ENCODE results near the gene UNC79. TPM values are rescaled to one million over a fixed set of nuclear protein-coding genes. Genes with fewer than 3 reads are reported as not detected.

Gene UNC79
- total RNA-seq, 1 donor = not detected

GRCh38 chr14:93643127-93643526, 212.4 kb downstream of the UNC79 start:
- peaks cover 4% of the 10 kb centered on the region for H3K27me3 ChIP-seq (ENCODE audit: insufficient read depth, low read length)
- no peaks in the 10 kb centered on the region for H3K9me3 ChIP-seq (ENCODE audit: low read depth, low read length)
- H3K4me1 ChIP-seq (ENCODE audit: insufficient read depth, low read length) = no peaks in the 10 kb centered on the region
- H3K4me3 ChIP-seq (ENCODE audit: low read length) = no peak overlapping the region

GRCh38 chr14:93643676-93644075, 212.9 kb downstream of the UNC79 start:
- no peak overlapping the region for H3K4me3 ChIP-seq (ENCODE audit: low read length)
- peaks cover 2% of the 10 kb centered on the region for H3K27me3 ChIP-seq (ENCODE audit: insufficient read depth, low read length)
- H3K9me3 ChIP-seq (ENCODE audit: low read depth, low read length) = no peaks in the 10 kb centered on the region

GRCh38 chr14:93645200-93645599, 214.5 kb downstream of the UNC79 start:
- Histone ChIP-seq H3K9me3 (ENCODE audit: low read depth, low read length) (no peaks in the 10 kb centered on the region), H3K27me3 (ENCODE audit: insufficient read depth, low read length) (peaks cover 3% of the 10 kb centered on the region), H3K4me3 (ENCODE audit: low read length) (no peak overlapping the region), H3K4me1 (ENCODE audit: insufficient read depth, low read length) (no peaks in the 10 kb centered on the region)

More at GRCh38 chr14:93643676-93644075, 212.9 kb downstream of the UNC79 start:
- no peaks in the 10 kb centered on the region for H3K4me1 ChIP-seq (ENCODE audit: insufficient read depth, low read length)

- Histone ChIP-seq H3K4me3 (ENCODE audit: low read length) (no peak overlapping the region), H3K4me1 (ENCODE audit: insufficient read depth, low read length) (no peaks in the 10 kb centered on the region), H3K27me3 (ENCODE audit: insufficient read depth, low read length) (peaks cover 12% of the 10 kb centered on the region), H3K9me3 (ENCODE audit: low read depth, low read length) (no peaks in the 10 kb centered on the region)
Measured at GRCh38 chr14:93648440-93649168, 217.9 kb downstream of the UNC79 start.

- Histone ChIP-seq H3K4me3 (ENCODE audit: low read length) (no peak overlapping the region), H3K4me1 (ENCODE audit: insufficient read depth, low read length) (no peaks in the 10 kb centered on the region), H3K27me3 (ENCODE audit: insufficient read depth, low read length) (peaks cover 33% of the 10 kb centered on the region), H3K9me3 (ENCODE audit: low read depth, low read length) (no peaks in the 10 kb centered on the region)
Measured at GRCh38 chr14:93654599-93654998, 223.9 kb downstream of the UNC79 start.

GRCh38 chr14:93655078-93655750, 224.5 kb downstream of the UNC79 start:
- H3K27me3 ChIP-seq (ENCODE audit: insufficient read depth, low read length) = peaks cover 30% of the 10 kb centered on the region
- H3K9me3 ChIP-seq (ENCODE audit: low read depth, low read length) = no peaks in the 10 kb centered on the region
- H3K4me1 ChIP-seq (ENCODE audit: insufficient read depth, low read length) = no peaks in the 10 kb centered on the region
- H3K4me3 ChIP-seq (ENCODE audit: low read length) = no peak overlapping the region

GRCh38 chr14:93657875-93658274, 227.1 kb downstream of the UNC79 start:
- Histone ChIP-seq H3K27me3 (ENCODE audit: insufficient read depth, low read length) (peaks cover 27% of the 10 kb centered on the region), H3K4me3 (ENCODE audit: low read length) (no peak overlapping the region), H3K9me3 (ENCODE audit: low read depth, low read length) (no peaks in the 10 kb centered on the region), H3K4me1 (ENCODE audit: insufficient read depth, low read length) (no peaks in the 10 kb centered on the region)

- no peaks in the 10 kb centered on the region for H3K4me1 ChIP-seq (ENCODE audit: insufficient read depth, low read length)
- no peak overlapping the region for H3K4me3 ChIP-seq (ENCODE audit: low read length)
- peaks cover 17% of the 10 kb centered on the region for H3K27me3 ChIP-seq (ENCODE audit: insufficient read depth, low read length)
- H3K9me3 ChIP-seq (ENCODE audit: low read depth, low read length) = peaks cover 26% of the 10 kb centered on the region
Measured at GRCh38 chr14:93663317-93663716, 232.6 kb downstream of the UNC79 start.

- Histone ChIP-seq H3K4me3 (ENCODE audit: low read length) (no peak overlapping the region), H3K4me1 (ENCODE audit: insufficient read depth, low read length) (no peaks in the 10 kb centered on the region), H3K27me3 (ENCODE audit: insufficient read depth, low read length) (peaks cover 12% of the 10 kb centered on the region), H3K9me3 (ENCODE audit: low read depth, low read length) (peaks cover 26% of the 10 kb centered on the region)
Measured at GRCh38 chr14:93665169-93665568, 234.4 kb downstream of the UNC79 start.

GRCh38 chr14:93669632-93670031, 238.9 kb downstream of the UNC79 start:
- Histone ChIP-seq H3K27me3 (ENCODE audit: insufficient read depth, low read length) (peaks cover 12% of the 10 kb centered on the region), H3K4me1 (ENCODE audit: insufficient read depth, low read length) (no peaks in the 10 kb centered on the region), H3K9me3 (ENCODE audit: low read depth, low read length) (peaks cover 22% of the 10 kb centered on the region), H3K4me3 (ENCODE audit: low read length) (no peak overlapping the region)

GRCh38 chr14:93674343-93674742, 243.6 kb downstream of the UNC79 start:
- H3K9me3 ChIP-seq (ENCODE audit: low read depth, low read length) = no peaks in the 10 kb centered on the region
- no peaks in the 10 kb centered on the region for H3K4me1 ChIP-seq (ENCODE audit: insufficient read depth, low read length)
- no peaks in the 10 kb centered on the region for H3K27me3 ChIP-seq (ENCODE audit: insufficient read depth, low read length)
- H3K4me3 ChIP-seq (ENCODE audit: low read length) = no peak overlapping the region

- H3K4me3 ChIP-seq (ENCODE audit: low read length) = no peak overlapping the region
- no peaks in the 10 kb centered on the region for H3K27me3 ChIP-seq (ENCODE audit: insufficient read depth, low read length)
- no peaks in the 10 kb centered on the region for H3K4me1 ChIP-seq (ENCODE audit: insufficient read depth, low read length)
- H3K9me3 ChIP-seq (ENCODE audit: low read depth, low read length) = no peaks in the 10 kb centered on the region
Measured at GRCh38 chr14:93675651-93676050, 244.9 kb downstream of the UNC79 start.

- H3K4me3 ChIP-seq (ENCODE audit: low read length) = no peak overlapping the region
- no peaks in the 10 kb centered on the region for H3K27me3 ChIP-seq (ENCODE audit: insufficient read depth, low read length)
- H3K4me1 ChIP-seq (ENCODE audit: insufficient read depth, low read length) = no peaks in the 10 kb centered on the region
- no peaks in the 10 kb centered on the region for H3K9me3 ChIP-seq (ENCODE audit: low read depth, low read length)
Measured at GRCh38 chr14:93676416-93676958, 245.7 kb downstream of the UNC79 start.

GRCh38 chr14:93682459-93682858, 251.7 kb downstream of the UNC79 start:
- Histone ChIP-seq H3K4me3 (ENCODE audit: low read length) (no peak overlapping the region), H3K4me1 (ENCODE audit: insufficient read depth, low read length) (no peaks in the 10 kb centered on the region), H3K9me3 (ENCODE audit: low read depth, low read length) (no peaks in the 10 kb centered on the region), H3K27me3 (ENCODE audit: insufficient read depth, low read length) (no peaks in the 10 kb centered on the region)

GRCh38 chr14:93683226-93683625, 252.5 kb downstream of the UNC79 start:
- Histone ChIP-seq H3K4me3 (ENCODE audit: low read length) (no peak overlapping the region), H3K27me3 (ENCODE audit: insufficient read depth, low read length) (no peaks in the 10 kb centered on the region), H3K9me3 (ENCODE audit: low read depth, low read length) (no peaks in the 10 kb centered on the region), H3K4me1 (ENCODE audit: insufficient read depth, low read length) (no peaks in the 10 kb centered on the region)

Data from mononuclear cell (primary cell).